HFF-Myc (cell line): ENCODE measurements around the gene GOLGA6L6.
"Not testable (repeated sequence)": the region's sequence is repeated elsewhere in the genome, so short reads cannot be mapped to it uniquely, and the experiment has no call there.

Source experiments
- DNase-seq: peaks from one replicate; pipeline ENCODE4 v3.0.0-alpha.2; 2011; ENCODE audit warnings: low read depth; ENCODE audit errors: extremely low read depth
- H3K4me3 ChIP-seq: replicated peaks from 2 replicates; pipeline ENCODE4 v1.5.1; 2011; ENCODE audit warnings: low read depth, mild to moderate bottlenecking, control low read depth, low read length

Gene GOLGA6L6, protein sequence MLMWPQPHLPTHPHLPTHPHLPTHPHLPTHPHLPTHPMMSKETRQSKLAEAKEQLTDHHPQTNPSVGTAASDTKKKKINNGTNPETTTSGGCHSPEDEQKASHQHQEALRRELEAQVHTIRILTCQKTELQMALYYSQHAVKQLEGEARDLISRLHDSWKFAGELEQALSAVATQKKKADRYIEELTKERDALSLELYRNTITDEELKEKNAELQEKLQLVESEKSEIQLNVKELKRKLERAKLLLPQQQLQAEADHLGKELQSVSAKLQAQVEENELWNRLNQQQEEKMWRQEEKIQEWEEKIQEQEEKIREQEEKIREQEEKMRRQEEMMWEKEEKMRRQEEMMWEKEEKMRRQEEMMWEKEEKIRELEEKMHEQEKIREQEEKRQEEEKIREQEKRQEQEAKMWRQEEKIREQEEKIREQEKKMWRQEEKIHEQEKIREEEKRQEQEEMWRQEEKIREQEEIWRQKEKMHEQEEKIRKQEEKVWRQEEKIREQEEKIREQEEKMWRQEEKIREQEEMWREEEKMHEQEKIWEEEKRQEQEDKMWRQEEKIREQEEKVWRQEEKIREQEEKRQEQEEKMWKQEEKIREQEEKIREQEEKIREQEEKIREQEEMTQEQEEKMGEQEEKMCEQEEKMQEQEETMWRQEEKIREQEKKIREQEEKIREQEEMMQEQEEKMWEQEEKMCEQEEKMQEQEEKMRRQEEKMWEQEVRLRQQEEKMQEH

DNA sequence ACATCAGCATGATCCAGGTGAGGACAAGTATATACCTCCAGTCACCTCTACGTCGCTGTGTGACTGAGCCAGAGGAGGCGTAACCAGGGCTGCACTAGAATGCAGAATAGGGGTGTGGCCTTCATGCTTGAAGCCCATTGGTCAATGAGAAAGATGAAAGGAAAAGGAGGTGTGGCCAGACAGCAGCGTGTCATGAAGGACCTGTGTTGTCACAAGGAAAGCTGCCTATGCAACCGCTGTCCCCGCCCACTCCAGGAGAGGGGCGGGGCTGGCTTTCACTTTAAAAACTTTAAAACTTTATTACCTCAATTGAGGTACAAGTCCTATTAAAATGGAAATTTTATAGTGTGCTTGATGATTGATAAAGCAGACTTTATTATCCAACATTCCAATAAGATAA is at the start of gene GOLGA6L6:
Gene GOLGA6L6, minus strand, starts transcription at position 101 of the 400 bp plus-strand sequence. Its CDS starts 91 bp downstream, at position 10.
- H3K4me3 ChIP-seq, DNase-seq: not testable (repeated sequence)

DNA sequence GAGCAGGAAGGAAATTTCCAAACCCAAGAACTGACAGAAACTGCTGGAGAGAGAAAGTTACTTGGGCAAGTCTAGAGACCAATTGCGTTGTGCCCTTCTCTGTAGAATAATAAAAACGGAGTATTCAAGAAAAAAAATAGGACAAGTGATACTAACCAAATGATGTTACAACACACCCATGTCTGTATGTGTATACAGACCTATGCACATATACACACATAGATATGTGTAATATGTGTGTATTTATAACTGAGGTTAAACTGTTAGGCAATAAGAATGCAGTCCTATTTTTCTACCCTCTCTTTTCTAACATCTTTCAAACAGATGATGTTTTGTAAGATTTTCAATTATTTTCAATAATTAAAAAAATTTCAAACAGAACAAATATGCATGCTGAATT is 48.5 kb upstream of the GOLGA6L6 start:
- DNase-seq, H3K4me3 ChIP-seq: not testable (repeated sequence)

DNA sequence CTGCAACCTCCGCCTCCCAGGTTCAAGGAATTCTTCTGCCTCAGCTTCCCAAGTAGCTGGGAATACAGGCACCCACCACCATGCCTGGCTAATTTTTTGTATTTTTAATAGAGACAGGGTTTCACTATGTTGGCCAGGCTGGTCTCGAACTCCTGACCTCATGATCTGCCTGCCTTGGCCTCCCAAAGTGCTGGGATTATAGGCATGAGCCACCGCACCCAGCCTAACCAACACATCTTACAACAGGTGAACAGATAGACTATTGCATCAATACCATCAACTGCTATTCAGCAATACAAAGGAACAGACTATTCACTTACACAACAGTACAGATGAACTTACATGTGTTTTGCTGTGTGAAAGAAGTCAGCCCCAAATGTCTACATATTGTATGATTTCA is 45.2 kb upstream of the GOLGA6L6 start:
- DNase-seq, H3K4me3 ChIP-seq: not testable (repeated sequence)

DNA sequence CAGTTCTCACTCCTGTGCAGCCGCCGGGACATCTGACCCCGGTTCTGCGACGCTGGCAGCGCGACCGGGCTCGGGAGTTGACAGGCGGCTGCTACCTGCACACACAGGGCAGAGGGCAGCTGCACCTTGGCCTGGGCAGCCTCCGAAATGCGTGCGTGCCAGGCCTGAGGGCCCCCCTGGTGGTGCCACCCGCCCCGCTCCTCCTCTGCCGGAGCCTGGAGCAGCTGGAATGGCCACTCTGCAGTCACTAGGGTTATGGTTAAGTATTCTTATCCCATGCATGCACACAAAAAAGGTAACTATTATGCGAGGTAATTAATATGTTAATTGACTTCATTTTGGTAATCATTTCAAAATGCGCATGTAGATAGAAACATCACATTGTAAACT is 41.1 kb upstream of the GOLGA6L6 start:
- not testable (repeated sequence) for DNase-seq, H3K4me3 ChIP-seq

DNA sequence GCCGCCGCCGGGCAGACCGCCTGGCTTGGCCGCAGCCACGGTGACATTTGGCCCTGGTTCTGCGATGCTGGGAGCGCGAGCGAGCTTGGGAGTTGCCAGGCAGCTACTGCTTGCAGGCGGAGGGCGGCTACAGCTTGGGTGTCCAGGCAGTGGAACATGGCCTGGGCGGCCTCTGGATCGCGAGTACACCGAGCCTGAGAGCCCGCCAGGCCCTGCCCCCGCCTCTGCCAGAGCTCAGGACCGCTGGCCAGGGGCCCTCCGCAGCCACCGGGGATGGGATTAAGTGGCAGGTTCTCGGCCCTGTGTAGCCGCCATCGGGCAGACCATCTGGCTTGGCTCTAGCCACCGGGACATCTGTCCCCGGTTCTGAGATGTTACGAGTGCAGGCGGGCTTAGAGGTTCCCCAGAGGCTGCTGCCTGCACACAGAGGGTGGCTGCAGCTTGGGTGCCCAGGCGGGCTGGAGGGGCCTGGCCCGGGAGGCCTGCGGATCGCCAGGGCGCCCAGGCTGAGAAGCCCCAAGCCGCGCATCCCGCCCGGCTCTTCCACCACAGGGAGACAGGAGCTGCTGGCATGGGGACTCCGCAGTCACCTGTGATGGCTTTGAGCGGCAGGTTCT is 40.6 kb upstream of the GOLGA6L6 start:
- not testable (repeated sequence) for H3K4me3 ChIP-seq, DNase-seq

DNA sequence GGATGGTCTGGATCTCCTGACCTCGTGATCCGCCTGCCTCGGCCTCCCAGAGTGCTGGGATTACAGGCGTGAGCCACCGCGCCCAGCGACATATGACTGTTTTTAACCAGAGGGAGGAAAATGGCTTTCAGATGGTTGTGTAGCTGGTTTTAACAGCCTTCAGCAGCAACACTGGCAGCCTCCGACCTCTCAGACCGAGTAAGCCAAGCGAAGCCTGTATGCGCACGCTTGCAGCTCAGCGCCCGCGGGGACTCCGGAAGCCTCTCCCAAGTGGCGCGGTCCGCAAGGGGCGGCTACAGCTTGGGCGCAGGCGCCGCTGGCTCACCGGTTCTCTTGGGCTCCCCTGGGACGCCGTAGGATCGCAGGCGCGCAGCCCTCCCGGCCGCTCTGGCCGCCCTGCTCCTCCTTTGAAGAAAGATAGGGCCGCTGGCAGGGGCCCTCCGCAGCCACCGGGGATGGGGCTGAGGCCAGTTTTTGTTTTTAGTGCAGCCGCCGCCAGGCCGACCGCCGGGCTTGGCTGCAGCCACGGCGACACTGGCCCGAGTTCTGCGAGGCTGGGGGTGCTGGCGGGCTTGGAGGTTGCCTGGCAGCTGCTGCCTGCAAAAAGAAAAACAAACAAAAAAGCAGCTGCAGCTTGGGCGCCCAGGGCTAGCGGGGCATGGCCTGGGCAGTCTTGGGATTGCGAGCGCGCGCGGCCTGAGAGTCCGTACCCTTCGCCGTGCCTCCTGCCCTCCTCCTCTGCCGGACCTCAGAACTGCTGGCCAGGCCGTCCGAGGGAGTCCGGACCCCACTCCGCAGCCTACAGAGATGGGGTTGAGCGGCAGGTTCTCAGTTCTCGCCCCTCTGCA is 39.9 kb upstream of the GOLGA6L6 start:
- not testable (repeated sequence) for H3K4me3 ChIP-seq, DNase-seq

DNA sequence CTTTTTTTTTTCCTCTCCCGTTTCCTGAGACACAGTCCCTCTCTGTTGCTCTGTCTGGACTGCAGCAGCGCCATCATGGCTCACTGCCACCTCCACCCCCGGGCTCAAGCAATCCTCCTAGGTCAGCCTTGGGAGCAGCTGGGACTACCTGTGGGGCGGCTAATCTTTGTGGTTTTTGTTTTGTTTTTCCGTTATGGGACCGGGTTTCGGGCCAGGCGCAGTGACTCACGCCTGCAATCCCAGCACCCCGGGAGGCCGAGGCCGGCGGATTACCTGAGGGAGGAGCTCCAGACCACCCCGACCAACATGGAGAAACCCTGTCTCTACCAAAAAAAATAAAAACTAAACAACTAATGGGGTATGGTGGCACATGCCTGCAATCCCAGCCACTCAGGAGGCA is 38.1 kb upstream of the GOLGA6L6 start:
- not testable (repeated sequence) for H3K4me3 ChIP-seq, DNase-seq

DNA sequence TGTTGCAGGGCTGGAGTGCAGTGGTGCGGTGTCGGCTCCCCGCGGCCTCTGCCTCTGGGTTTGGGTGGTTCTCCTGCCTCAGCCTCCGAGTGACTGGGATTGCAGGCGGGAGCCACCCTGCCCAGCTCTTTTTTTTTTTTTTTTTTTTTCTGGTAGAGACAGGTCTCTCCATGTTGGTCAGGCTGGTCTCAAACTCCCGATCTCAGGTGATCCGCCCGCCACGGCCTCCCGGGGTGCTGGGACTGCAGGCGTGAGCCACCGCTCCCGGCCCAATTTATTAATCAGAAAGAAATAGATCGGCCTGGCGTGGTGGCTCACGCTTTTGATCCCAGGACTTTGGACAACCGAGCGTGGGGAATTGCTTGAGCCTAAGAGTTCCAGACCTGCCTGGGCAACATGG is 9.7 kb upstream of the GOLGA6L6 start:
- not testable (repeated sequence) for H3K4me3 ChIP-seq, DNase-seq

DNA sequence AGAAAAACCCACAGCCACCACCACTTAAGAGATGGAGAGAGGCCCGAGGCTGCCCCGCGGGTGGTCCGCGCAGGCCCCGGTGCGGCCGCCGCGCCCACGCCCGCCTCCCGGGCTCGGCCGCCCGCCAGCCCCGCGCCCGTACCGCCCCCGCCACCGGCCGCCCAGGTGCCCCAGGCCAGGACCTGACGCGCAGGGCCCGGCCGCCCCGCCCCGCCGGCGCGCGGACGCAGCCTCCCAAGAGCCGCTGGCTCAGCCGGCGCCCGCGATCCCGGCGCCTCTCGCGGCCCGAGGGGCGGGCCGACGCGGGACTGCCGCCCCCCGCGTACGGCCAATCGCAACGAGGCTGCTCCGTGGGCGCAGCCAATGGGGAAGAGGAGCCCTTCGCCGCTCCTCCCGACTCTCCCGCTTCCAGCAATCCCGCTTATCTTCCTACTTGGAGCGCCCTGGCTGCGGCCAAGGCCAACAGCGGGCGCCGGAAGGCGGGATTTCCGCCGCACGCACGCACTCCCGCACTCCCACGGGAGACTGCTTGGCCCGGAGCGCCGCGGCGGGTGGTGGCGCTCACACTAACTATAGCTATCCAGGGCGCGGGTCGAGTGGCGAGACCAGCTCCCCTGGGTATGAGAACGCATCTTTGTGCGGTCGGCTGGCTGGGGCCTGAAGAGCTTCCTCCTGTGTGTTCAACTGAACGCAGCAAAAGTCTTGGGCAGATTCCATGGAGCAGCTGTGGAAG is 35.5 kb downstream of the GOLGA6L6 start:
- not testable (repeated sequence) for H3K4me3 ChIP-seq, DNase-seq

DNA sequence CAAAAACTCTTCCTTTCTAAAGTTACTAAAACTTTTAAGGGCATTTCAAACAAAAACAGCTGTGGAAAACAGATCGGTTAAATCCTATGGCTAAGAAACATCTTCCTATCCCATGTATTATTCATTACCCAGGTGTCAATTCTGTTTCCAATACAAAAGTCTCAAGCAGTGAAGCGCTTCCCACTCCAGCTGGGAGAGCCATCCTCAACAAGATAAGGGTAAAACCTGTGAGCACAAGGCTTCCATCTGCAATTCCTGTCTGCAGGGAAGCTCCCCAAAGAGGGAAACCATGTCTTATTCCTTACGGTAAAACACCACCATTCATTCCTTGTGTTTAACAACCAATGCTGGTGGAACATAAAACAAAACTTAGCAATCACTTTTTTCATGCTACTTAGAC is 38.8 kb downstream of the GOLGA6L6 start:
- H3K4me3 ChIP-seq, DNase-seq: not testable (repeated sequence)

DNA sequence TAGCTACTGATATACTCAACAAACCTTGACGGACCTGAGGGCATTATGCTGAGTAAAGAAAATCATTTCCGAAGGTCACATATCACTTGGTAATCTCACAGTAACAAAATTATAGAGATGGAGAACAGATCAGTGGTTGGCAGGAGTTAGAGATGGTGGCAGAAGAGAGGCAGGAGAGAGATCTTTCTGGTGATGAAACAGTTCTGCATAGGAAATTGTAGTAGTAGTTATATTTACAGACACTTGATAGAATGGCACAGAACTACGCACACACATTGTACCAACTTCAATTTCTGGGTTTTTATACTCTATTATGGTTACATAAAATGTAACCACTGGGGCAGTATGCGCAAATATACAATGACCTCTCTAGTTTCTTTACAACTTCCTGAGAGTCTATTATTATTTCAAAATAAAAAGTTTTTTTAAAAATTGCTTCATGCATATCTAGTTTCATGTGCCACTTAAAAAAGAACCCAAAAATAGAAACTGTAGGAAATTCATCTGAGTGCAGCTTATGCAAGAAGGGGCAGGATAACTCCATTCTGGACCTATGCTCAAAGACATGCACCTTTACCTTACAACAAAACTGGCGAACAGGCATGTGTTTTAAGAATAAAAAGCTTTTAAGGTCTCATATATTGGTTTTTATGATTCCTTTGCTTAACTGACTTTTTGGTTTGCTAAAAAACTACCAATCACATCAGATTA is 39.9 kb downstream of the GOLGA6L6 start:
- not testable (repeated sequence) for DNase-seq, H3K4me3 ChIP-seq

DNA sequence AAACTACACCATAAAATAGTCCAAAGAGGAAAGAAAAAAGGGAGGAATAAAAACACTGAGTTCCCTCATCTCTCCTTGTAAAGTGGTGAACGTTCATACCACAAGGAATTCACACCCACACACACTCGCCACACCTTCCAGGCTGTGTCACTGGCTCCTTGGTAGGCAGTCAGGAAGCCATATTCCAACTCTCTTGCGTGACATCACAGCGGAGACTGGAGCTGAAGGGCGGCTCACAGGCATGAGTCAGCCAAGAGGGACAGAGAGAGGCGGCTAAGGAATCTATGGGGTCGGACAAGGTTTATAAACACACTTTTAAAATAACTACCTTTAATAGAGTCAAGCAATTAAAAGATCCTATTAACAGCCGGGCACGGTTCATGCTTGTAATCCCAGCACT is 43.8 kb downstream of the GOLGA6L6 start:
- not testable (repeated sequence) for DNase-seq, H3K4me3 ChIP-seq

DNA sequence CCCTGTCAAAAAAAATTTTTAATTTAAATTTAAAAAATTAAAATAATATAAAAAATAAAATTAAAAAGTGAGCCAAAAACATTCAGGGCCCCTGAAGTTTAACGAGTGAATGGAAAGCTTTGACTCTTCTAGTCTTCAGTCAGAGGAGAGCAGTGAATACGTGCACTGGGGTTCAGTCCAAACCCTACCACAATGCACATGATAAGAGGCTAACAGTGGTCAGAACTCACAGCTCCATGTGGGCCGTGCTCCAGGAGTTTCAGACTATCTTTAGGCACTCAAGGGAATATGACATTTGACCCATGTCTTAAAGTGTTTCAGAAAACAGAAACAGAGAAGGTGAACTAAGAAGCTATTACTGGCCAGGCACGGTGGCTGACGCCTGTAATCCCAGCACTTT is 48.6 kb downstream of the GOLGA6L6 start:
- DNase-seq, H3K4me3 ChIP-seq: not testable (repeated sequence)

DNA sequence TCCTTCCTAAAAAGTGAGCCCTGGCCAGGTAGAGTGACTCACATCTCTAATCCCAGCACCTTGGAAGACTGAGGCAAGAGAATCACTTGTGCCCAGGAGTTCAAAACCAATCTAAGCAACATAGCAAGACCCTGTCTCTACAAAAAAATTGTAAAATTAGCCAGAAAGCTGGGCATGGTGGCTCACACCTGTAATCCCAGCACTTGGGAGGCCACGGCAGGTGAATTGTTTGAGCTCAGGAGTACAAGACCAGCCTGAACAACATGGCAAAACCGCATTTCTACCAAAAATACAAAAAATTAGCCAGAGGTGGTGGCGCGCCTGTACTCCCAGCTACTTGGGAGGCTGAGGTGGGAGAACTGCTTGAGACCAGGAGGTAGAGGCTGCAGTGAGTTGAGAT is 49.0 kb downstream of the GOLGA6L6 start:
- H3K4me3 ChIP-seq, DNase-seq: not testable (repeated sequence)

DNA sequence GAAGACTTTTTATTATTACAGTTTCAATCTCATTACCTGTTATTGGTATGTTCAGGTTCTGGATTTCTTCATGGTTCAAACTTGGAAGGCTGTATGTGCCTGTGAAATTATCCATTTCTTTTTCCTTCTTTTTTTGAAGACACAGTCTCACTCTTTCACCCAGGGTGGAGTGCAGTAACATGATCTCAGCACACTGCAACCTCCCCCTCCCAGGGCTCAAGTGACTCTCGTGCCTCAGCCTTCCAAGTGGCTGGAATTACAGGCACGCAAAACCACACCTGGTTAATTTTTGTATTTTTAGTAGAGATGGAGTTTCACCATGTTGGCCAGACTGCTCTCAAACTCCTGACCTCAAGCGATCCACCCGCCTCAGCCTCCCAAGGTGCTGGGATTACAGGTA is 52.3 kb downstream of the GOLGA6L6 start:
- DNase-seq, H3K4me3 ChIP-seq: not testable (repeated sequence)
